Esophagus squamous epithelium (tissue), 4 donors: ENCODE results near the gene RNF213.

Source experiments
- POLR2A ChIP-seq, 4 donors: fragments of 450-650 bp; IDR thresholded peaks; one replicate each; pipeline ENCODE4 v1.6.1; 2017; ENCODE audit warnings: antibody characterized with exemption in 4 of 4, mild to moderate bottlenecking in 4 of 4, moderate library complexity in 3 of 4
- TF ChIP-seq, protein P1 (sequence below), 6 experiments: fragments of 450-650 bp in 4 of 6; fragments of 200-600 bp in 2 of 6; sonication (generic) in 2 of 6; IDR thresholded peaks; one replicate each; pipeline ENCODE4 v1.5.1; 2016 to 2019; ENCODE audit warnings: antibody characterized with exemption in 6 of 6, mild to moderate bottlenecking in 4 of 6, moderate library complexity in 4 of 6

- no peak for TF ChIP-seq POLR2A (IDR thresholded peaks at IDR 0.05)
- TF ChIP-seq, protein P1, sequence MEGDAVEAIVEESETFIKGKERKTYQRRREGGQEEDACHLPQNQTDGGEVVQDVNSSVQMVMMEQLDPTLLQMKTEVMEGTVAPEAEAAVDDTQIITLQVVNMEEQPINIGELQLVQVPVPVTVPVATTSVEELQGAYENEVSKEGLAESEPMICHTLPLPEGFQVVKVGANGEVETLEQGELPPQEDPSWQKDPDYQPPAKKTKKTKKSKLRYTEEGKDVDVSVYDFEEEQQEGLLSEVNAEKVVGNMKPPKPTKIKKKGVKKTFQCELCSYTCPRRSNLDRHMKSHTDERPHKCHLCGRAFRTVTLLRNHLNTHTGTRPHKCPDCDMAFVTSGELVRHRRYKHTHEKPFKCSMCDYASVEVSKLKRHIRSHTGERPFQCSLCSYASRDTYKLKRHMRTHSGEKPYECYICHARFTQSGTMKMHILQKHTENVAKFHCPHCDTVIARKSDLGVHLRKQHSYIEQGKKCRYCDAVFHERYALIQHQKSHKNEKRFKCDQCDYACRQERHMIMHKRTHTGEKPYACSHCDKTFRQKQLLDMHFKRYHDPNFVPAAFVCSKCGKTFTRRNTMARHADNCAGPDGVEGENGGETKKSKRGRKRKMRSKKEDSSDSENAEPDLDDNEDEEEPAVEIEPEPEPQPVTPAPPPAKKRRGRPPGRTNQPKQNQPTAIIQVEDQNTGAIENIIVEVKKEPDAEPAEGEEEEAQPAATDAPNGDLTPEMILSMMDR (IDR thresholded peaks at IDR 0.05): no peak
These were observed 40.9 kb upstream of the RNF213 start for GRCh38 chr17:80219763-80220053.
